Caco-2 (cell line): Measurements from ENCODE around the gene RAB1B. TPM values are rescaled to one million over a fixed set of nuclear protein-coding genes. Genes with fewer than 3 reads are reported as not detected.

Source experiments
- BruUV-seq: library from RNA; stranded (reverse); fragments of 400-500 nt; replicated peaks from 2 replicates; lab custom pipeline; 2021; lab: Mats Ljungman, UMichigan
- CTCF ChIA-PET: fragments of 300-600 bp; sonication (Branson Sonifier 250); formaldehyde crosslinking; loops from one replicate; lab custom pipeline; 2022; ENCODE audit warnings: antibody characterized with exemption; lab: Charles Lee
- POLR2A ChIA-PET: fragments of 300-600 bp; sonication (Branson Sonifier 250); formaldehyde crosslinking; loops from one replicate; lab custom pipeline; 2022; ENCODE audit warnings: antibody characterized with exemption; lab: Charles Lee
- DNase-seq, 2 experiments: peaks; one replicate each; pipeline versions ENCODE4 v3.0.0 to v3.0.0-alpha.2; 2020 to 2022
- H3K27me3 ChIP-seq: replicated peaks from 2 replicates; pipeline ENCODE4 v1.6.0; 2011; ENCODE audit warnings: low read length; ENCODE audit not compliant: control insufficient read depth, insufficient read depth
- H3K36me3 ChIP-seq: 2 replicates; pipeline ENCODE4 v1.5.1; 2011; ENCODE audit warnings: low read length; ENCODE audit not compliant: control insufficient read depth, insufficient read depth
- H3K4me1 ChIP-seq: fragments of 250-450 bp; sonication (Bioruptor Pico); 2 replicates; pipeline ENCODE4 v1.5.1; 2020; ENCODE audit warnings: mild to moderate bottlenecking
- H3K4me3 ChIP-seq: 2 replicates; pipeline ENCODE4 v1.5.1; 2011; ENCODE audit warnings: low read depth, mild to moderate bottlenecking, control low read depth, low read length
- H3K9me3 ChIP-seq: fragments of 250-450 bp; sonication (Bioruptor Pico); 2 replicates; pipeline ENCODE4 v1.5.1; 2020; ENCODE audit warnings: mild to moderate bottlenecking, moderate library complexity
- H3K27ac Mint-ChIP-seq: one replicate; pipeline ENCODE4 v1.8.0; 2022; ENCODE audit warnings: mixed read lengths; ENCODE audit not compliant: unreplicated experiment
- H3K27me3 Mint-ChIP-seq: one replicate; pipeline ENCODE4 v1.8.0; 2022; ENCODE audit warnings: mixed read lengths; ENCODE audit not compliant: insufficient read depth, unreplicated experiment
- H3K36me3 Mint-ChIP-seq: one replicate; pipeline ENCODE4 v1.8.0; 2022; ENCODE audit warnings: mild to moderate bottlenecking, mixed read lengths; ENCODE audit not compliant: insufficient read depth, unreplicated experiment
- H3K4me1 Mint-ChIP-seq: one replicate; pipeline ENCODE4 v1.8.0; 2022; ENCODE audit warnings: low read depth, mixed read lengths; ENCODE audit not compliant: unreplicated experiment
- H3K4me3 Mint-ChIP-seq: one replicate; pipeline ENCODE4 v1.8.0; 2022; ENCODE audit warnings: mild to moderate bottlenecking, moderate library complexity, mixed read lengths; ENCODE audit not compliant: unreplicated experiment
- H3K9me3 Mint-ChIP-seq: one replicate; pipeline ENCODE4 v1.8.0; 2022; ENCODE audit warnings: mixed read lengths; ENCODE audit not compliant: unreplicated experiment
- intact Hi-C: fragments of 100-400 bp; cut with micrococcal nuclease; formaldehyde crosslinking; loops from one replicate; pipeline ENCODE4 v1.10.0; 2022; ENCODE audit not compliant: unreplicated experiment
- total RNA-seq: library from RNA; stranded (reverse); gene quantifications from 2 replicates; pipeline ENCODE4 v1.2.3, GENCODE V29; 2022
- TF ChIP-seq, protein P1 (sequence below), 2 experiments: fragments of 200-600 bp in 1 of 2; IDR thresholded peaks; 1 replicate in 1 of 2; 2 replicates in 1 of 2; pipeline versions ENCODE4 v1.5.1 to v1.8.0; 2011 to 2022; ENCODE audit warnings: antibody characterized with exemption in 1 of 2, control low read depth in 1 of 2, inconsistent platforms in 1 of 2, low read depth in 1 of 2, low read length in 1 of 2, mild to moderate bottlenecking in 1 of 2, moderate library complexity in 1 of 2; ENCODE audit not compliant: insufficient read depth in 1 of 2, severe bottlenecking in 1 of 2, unreplicated experiment in 1 of 2

The RAB1B gene
- total RNA-seq, 1 experiment from 2014 or later, result 132 TPM

DNA sequence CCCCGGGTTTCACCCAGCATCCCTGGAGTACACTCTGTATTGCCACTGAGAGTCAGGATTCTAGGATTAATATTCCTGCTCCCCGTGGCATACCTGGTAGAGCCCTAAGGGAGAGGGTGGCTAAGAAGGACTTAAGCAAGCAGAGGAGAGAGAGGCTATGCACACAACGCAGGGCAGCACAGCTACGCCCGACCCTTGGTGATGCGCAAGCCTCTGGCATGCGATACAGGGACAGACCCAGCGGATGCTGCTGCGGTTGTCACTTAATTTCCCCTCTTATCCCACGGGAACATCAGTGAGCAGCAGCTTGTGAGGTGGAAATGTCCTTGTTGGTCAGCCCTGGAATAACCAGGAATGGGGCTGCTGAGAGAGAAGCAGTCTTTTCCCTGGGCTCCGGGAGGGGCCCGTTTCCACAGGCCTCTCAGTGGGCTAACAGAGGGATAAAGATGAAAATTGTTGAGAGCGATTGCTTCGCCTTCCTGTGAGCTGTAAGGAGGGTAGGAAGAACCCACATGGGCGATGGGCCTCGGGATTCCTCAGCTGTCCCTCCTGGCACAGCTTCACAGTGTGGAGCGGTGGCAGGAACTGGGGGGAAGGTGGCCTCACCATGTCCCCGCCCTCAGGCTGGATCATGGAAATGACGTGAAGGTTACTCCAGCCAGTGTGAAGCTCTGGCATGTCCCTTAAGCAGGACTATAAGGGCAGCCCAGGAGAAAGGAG, 48.4 kb upstream of the RAB1B start:
- no peaks in the 10 kb centered on the region for H3K9me3 ChIP-seq
- POLR2A ChIA-PET, result no interaction called here
- no peak overlapping the region for H3K4me3 Mint-ChIP-seq
- no peaks in the 10 kb centered on the region for H3K9me3 Mint-ChIP-seq
- H3K4me1 Mint-ChIP-seq, result peaks cover 18% of the 10 kb centered on the region
- CTCF ChIA-PET, result interaction anchor here (0.5 to 0.6 kb wide), 2 partner anchors 15 to 23 kb away, joined by 3 to 4 read pairs; no protein-coding TSS in a partner anchor
- H3K27me3 Mint-ChIP-seq, result no peaks in the 10 kb centered on the region
- no peaks in the 10 kb centered on the region for H3K27me3 ChIP-seq
- H3K36me3 Mint-ChIP-seq, result peaks cover 46% of the 10 kb centered on the region
- no peaks in the 10 kb centered on the region; the same call in 1 of the 2 replicates for H3K36me3 ChIP-seq
- H3K4me1 ChIP-seq, result peaks cover 9% of the 10 kb centered on the region; the same call in 1 of the 2 replicates
- H3K4me3 ChIP-seq, result no peak overlapping the region
- intact Hi-C loops, result no loop called here
- no TSS peak for BruUV-seq
- peak in 1 of 2 experiments; percentile 22 for DNase-seq
- no peak overlapping the region for H3K27ac Mint-ChIP-seq
- TF ChIP-seq, protein P1, sequence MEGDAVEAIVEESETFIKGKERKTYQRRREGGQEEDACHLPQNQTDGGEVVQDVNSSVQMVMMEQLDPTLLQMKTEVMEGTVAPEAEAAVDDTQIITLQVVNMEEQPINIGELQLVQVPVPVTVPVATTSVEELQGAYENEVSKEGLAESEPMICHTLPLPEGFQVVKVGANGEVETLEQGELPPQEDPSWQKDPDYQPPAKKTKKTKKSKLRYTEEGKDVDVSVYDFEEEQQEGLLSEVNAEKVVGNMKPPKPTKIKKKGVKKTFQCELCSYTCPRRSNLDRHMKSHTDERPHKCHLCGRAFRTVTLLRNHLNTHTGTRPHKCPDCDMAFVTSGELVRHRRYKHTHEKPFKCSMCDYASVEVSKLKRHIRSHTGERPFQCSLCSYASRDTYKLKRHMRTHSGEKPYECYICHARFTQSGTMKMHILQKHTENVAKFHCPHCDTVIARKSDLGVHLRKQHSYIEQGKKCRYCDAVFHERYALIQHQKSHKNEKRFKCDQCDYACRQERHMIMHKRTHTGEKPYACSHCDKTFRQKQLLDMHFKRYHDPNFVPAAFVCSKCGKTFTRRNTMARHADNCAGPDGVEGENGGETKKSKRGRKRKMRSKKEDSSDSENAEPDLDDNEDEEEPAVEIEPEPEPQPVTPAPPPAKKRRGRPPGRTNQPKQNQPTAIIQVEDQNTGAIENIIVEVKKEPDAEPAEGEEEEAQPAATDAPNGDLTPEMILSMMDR (IDR thresholded peaks at IDR 0.05; ENCODE audit: insufficient read depth in 1 of 2, low read depth in 1 of 2, low read length in 1 of 2, severe bottlenecking in 1 of 2, unreplicated experiment in 1 of 2), result no peak

DNA sequence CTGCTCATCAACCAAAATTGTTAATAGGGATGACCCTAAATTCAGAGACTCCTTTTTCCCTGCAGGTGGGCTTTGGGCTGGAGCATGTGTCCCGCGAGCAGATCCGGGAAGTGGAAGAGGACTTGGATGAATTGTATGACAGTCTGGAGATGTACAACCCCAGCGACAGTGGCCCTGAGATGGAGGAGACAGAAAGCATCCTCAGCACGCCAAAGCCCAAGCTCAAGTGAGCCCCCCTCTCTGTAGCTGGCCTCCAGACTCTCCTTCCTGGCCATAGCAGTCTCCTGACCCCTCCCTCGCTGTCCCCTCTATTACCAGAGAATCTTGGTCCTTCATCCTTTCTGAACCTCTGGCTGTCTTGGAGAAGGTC, 47.9 kb upstream of the RAB1B start:
- Mint-ChIP-seq H3K27ac (no peak overlapping the region), H3K4me3 (no peak overlapping the region), H3K36me3 (peaks cover 50% of the 10 kb centered on the region), H3K9me3 (no peaks in the 10 kb centered on the region), H3K4me1 (peaks cover 18% of the 10 kb centered on the region), H3K27me3 (no peaks in the 10 kb centered on the region)
- H3K4me3 ChIP-seq, result no peak overlapping the region
- BruUV-seq, result no TSS peak
- intact Hi-C loops, result no loop called here
- H3K36me3 ChIP-seq, result no peaks in the 10 kb centered on the region; the same call in 1 of the 2 replicates
- ChIA-PET CTCF (interaction anchor here (0.5 to 0.6 kb wide), 3 partner anchors 15 to 34 kb away, joined by 3 to 4 read pairs (median 3); no protein-coding TSS in a partner anchor), POLR2A (no interaction called here)
- H3K4me1 ChIP-seq, result peaks cover 9% of the 10 kb centered on the region; the same call in 1 of the 2 replicates
- no peak for DNase-seq
- no peaks in the 10 kb centered on the region for H3K9me3 ChIP-seq
- H3K27me3 ChIP-seq, result no peaks in the 10 kb centered on the region
- TF ChIP-seq, protein P1 (IDR thresholded peaks at IDR 0.05; ENCODE audit: insufficient read depth in 1 of 2, low read depth in 1 of 2, low read length in 1 of 2, severe bottlenecking in 1 of 2, unreplicated experiment in 1 of 2), result no peak

- Mint-ChIP-seq H3K36me3 (peaks cover 54% of the 10 kb centered on the region), H3K4me3 (no peak overlapping the region), H3K27ac (no peak overlapping the region), H3K4me1 (peaks cover 18% of the 10 kb centered on the region), H3K9me3 (no peaks in the 10 kb centered on the region), H3K27me3 (no peaks in the 10 kb centered on the region)
- H3K27me3 ChIP-seq, result no peaks in the 10 kb centered on the region
- intact Hi-C loops, result no loop called here
- no peaks in the 10 kb centered on the region; the same call in 1 of the 2 replicates for H3K36me3 ChIP-seq
- H3K4me3 ChIP-seq, result no peak overlapping the region
- POLR2A ChIA-PET, result no interaction called here
- no TSS peak for BruUV-seq
- TF ChIP-seq, protein P1 (IDR thresholded peaks at IDR 0.05; ENCODE audit: insufficient read depth in 1 of 2, low read depth in 1 of 2, low read length in 1 of 2, severe bottlenecking in 1 of 2, unreplicated experiment in 1 of 2), result no peak
- CTCF ChIA-PET, result interaction anchor here (0.5 to 0.7 kb wide), 2 partner anchors 33 to 198 kb away, joined by 3 read pairs; no protein-coding TSS in a partner anchor
- DNase-seq, result peak in 1 of 2 experiments; percentile 26
- H3K9me3 ChIP-seq, result no peaks in the 10 kb centered on the region
- peaks cover 9% of the 10 kb centered on the region; the same call in 1 of the 2 replicates for H3K4me1 ChIP-seq
Observed at GRCh38 chr11:66221012-66221411, 47.4 kb upstream of the RAB1B start.
